Kidney epithelial cell (primary cell): ENCODE measurements around the gene BPIFB1. TPM values are rescaled to one million over a fixed set of nuclear protein-coding genes. Genes with fewer than 3 reads are reported as not detected.

Source experiments
- DNase-seq: peaks from one replicate; pipeline ENCODE4 v3.0.0-alpha.2; 2010; ENCODE audit warnings: low read depth
- H3K27me3 ChIP-seq: 2 replicates; pipeline ENCODE4 v1.6.0; 2011; ENCODE audit warnings: low read length; ENCODE audit not compliant: control insufficient read depth, insufficient read depth
- H3K36me3 ChIP-seq: 2 replicates; pipeline ENCODE4 v1.5.1; 2011; ENCODE audit warnings: low read length; ENCODE audit not compliant: control insufficient read depth, insufficient read depth
- H3K4me3 ChIP-seq: 2 replicates; pipeline ENCODE4 v1.5.1; 2011; ENCODE audit warnings: low read depth, mild to moderate bottlenecking, control low read depth, low read length
- total RNA-seq: library from RNA; depleted of rRNA; stranded (reverse); fragments of >200 nt; gene quantifications from 2 replicates; pipeline ENCODE4 v1.2.3, GENCODE V29; 2015
- TF ChIP-seq, protein P1 (sequence below): IDR thresholded peaks from 2 replicates; pipeline ENCODE4 v1.5.1; 2011; ENCODE audit warnings: mild to moderate bottlenecking, moderate library complexity, low read length, control low read depth, inconsistent platforms; ENCODE audit not compliant: insufficient read depth, poor library complexity, severe bottlenecking

The BPIFB1 gene
- total RNA-seq, 1 donor from 2014 or later: not detected

DNA sequence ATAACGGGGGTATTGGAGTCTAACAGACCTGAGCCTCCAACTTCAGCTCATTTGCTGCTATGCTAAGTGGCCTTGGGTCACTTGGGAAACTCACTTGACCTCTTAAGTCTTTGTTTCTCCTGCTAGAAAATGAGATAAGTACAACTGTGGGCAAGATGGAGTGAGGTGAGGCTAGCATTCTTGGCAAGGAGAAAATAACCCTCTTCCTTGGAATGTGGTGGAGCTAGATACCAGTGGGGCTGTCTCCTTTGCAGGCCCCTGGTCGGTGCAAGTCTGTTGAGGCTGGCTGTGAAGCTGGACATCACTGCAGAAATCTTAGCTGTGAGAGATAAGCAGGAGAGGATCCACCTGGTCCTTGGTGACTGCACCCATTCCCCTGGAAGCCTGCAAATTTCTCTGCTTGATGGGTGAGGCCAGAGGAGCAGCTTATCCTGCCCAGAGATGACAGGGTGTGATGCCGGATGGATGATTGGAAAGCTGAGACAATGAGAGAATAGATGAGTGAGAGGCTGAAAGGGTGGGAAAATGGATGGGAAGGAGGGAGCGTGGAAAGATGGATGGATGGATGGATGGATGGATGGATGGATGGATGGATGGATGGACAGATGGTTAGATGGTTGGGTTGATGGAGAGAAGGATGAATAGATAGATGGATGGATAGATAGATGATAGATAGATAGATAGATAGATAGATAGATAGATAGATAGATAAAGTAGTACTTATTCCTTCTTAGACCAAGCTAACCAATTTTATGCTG, 42.9 kb upstream of the BPIFB1 start:
- no peak for DNase-seq
- TF ChIP-seq, protein P1, sequence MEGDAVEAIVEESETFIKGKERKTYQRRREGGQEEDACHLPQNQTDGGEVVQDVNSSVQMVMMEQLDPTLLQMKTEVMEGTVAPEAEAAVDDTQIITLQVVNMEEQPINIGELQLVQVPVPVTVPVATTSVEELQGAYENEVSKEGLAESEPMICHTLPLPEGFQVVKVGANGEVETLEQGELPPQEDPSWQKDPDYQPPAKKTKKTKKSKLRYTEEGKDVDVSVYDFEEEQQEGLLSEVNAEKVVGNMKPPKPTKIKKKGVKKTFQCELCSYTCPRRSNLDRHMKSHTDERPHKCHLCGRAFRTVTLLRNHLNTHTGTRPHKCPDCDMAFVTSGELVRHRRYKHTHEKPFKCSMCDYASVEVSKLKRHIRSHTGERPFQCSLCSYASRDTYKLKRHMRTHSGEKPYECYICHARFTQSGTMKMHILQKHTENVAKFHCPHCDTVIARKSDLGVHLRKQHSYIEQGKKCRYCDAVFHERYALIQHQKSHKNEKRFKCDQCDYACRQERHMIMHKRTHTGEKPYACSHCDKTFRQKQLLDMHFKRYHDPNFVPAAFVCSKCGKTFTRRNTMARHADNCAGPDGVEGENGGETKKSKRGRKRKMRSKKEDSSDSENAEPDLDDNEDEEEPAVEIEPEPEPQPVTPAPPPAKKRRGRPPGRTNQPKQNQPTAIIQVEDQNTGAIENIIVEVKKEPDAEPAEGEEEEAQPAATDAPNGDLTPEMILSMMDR: no peak
- Histone ChIP-seq H3K27me3 (no peaks in the 10 kb centered on the region), H3K4me3 (no peak overlapping the region), H3K36me3 (no peaks in the 10 kb centered on the region)

DNA sequence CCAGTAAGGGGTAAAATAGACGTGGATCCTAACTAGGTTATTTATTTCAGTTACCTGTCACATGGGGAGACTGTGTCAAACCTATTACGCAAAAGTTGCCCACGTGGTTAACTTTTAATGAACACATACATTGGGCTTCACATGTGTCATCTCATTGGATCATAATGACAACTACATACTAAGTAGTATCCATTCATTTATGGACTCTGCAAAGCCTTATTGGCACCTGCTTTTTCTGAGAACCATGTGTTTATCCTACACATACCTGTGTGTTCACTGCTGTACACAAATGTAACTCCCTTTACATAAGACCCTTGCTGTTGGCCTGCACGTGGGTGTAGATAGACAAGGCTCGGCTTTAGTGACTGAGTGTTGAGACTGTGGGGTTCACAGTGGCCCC, 42.1 kb upstream of the BPIFB1 start:
- no peak for DNase-seq
- TF ChIP-seq, protein P1: no peak
- Histone ChIP-seq H3K4me3 (no peak overlapping the region), H3K36me3 (no peaks in the 10 kb centered on the region), H3K27me3 (no peaks in the 10 kb centered on the region)

DNA sequence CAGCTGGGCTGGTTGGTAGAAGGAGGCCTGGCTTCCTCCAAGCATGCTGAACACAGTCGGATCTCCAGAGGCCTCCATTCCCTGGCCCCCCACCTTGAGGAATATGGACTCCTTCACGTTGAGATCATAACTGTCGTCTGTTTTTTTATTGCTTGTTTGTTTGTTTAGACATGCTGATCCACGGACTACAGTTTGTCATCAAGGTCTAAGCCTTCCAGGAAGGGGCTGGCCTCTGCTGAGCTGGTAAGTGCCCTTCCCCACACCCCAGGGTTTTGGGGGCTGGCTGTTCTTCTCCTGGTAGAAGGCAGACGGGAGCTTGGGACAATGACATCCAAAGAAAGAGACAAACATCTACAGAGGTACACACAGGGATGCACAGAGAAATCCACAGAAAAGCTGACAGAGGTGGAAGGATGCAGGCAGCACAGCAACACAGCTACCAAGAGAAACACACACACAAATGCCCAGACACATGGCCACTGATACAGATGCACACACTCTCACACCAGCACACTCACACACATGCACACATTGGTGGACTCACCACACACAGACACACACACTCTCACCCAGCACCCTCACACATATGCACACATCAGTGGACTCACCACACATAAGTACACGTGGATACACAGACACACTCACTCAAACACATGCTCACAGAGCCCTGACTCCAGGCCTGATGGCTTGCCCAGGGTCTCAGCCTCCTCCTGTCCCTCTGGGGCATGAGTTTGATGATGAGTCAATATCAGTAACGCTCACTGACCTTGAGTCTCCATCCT, 40.5 kb upstream of the BPIFB1 start:
- no peak for DNase-seq
- Histone ChIP-seq H3K27me3 (no peaks in the 10 kb centered on the region), H3K36me3 (no peaks in the 10 kb centered on the region), H3K4me3 (no peak overlapping the region)
- TF ChIP-seq, protein P1: no peak

DNA sequence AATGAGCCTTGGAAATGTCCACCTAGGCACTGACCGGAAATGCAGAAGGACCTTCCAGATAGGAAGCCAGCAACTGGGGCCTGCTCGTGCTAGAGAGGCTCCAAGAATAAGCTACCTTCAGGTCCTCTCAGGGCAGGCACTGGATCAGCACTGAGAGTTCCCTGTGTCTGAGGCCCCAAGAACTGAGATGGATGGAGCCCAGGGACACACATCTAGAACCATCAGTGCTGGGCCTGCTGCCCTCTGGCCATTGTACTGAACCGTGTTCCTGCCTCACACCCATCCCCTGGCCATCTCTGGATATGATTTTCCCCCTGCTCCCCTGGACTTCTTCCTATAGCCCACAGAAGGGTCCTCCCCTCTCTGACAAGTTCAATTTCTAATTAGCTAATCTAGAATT, 36.9 kb upstream of the BPIFB1 start:
- H3K4me3 ChIP-seq: no peak overlapping the region
- TF ChIP-seq, protein P1: no peak
- H3K36me3 ChIP-seq: no peaks in the 10 kb centered on the region
- no peak for DNase-seq
- H3K27me3 ChIP-seq: no peaks in the 10 kb centered on the region

DNA sequence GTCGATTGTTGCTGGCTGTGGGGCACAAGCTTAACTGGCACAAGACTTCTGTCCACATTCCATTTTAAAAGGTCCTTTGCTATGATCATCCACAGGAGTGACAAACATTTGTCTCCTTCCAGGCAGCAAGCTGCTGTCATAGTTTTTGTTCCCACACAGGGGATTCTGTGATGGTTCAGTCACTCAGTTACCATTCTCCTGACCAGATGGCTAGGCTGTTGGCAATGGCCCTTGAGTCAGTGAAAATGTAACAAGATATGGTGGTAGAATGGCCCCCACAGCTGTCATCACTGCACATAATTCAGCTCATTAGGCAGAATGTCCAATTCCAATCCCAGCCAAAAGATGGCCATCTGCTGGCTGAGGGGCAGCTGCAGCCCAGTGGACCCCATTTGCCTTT, 33.6 kb upstream of the BPIFB1 start:
- H3K4me3 ChIP-seq: no peak overlapping the region
- H3K36me3 ChIP-seq: no peaks in the 10 kb centered on the region
- TF ChIP-seq, protein P1: no peak
- DNase-seq: no peak
- no peaks in the 10 kb centered on the region for H3K27me3 ChIP-seq
